GM12891 (cell line): ENCODE data around the gene DDX47.

Experiments
- PAX5 ChIP-seq: IDR thresholded peaks from 2 replicates; pipeline ENCODE4 v1.6.1; 2011; ENCODE audit warnings: low read length, moderate library complexity, mild to moderate bottlenecking; ENCODE audit not compliant: insufficient read depth, severe bottlenecking
- POLR2A ChIP-seq: IDR thresholded peaks from 2 replicates; pipeline ENCODE4 v1.6.1; 2011; ENCODE audit warnings: low read depth, low read length, control low read depth
- POLR2AphosphoS5 ChIP-seq: IDR thresholded peaks from 2 replicates; pipeline ENCODE4 v1.6.1; 2011; ENCODE audit warnings: low read depth, low read length, control low read depth
- SPI1 ChIP-seq: IDR thresholded peaks from 2 replicates; pipeline ENCODE4 v1.6.1; 2011; ENCODE audit warnings: low read depth, low read length, control low read depth

GRCh38 chr12:12877781-12878455 is 64.8 kb downstream of the DDX47 start:
- TF ChIP-seq PAX5 (no peak), SPI1 (no peak), POLR2A (no peak), POLR2AphosphoS5 (no peak)
